GM13976 (cell line): ENCODE data around the gene RYR1.
"Not testable (repeated sequence)": the region's sequence is repeated elsewhere in the genome, so short reads cannot be mapped to it uniquely, and the experiment has no call there.

Source experiments
- DNase-seq: peaks from one replicate; pipeline ENCODE4 v3.0.0; 2012; ENCODE audit warnings: low spot score
- CTCF ChIP-seq: IDR thresholded peaks from 2 replicates; pipeline ENCODE4 v1.5.1; 2012; ENCODE audit warnings: borderline replicate concordance, mild to moderate bottlenecking; ENCODE audit not compliant: insufficient read depth; ENCODE audit errors: extremely low read depth, missing control alignments, control extremely low read depth
- in situ Hi-C: fragments of 300-500 bp; cut with MboI; formaldehyde crosslinking; loops from one replicate; pipeline ENCODE4 v1.12.0; 2022; ENCODE audit warnings: low sequenced_read_pairs, mixed read lengths, inconsistent platforms; ENCODE audit not compliant: unreplicated experiment

Gene RYR1

GRCh38 chr19:38551450-38551813, 117.9 kb downstream of the RYR1 start:
- in situ Hi-C loops, result loop anchor here (5.0 kb wide), 1 partner anchor 86 kb away; no protein-coding TSS in a partner anchor
- DNase-seq, result peak; percentile 75
- no peak for TF ChIP-seq CTCF

- not testable (repeated sequence) for DNase-seq
- in situ Hi-C loops, result loop anchor here (5.0 kb wide), 1 partner anchor 84 kb away; no protein-coding TSS in a partner anchor
These were observed 119.7 kb downstream of the RYR1 start for GRCh38 chr19:38553239-38553638.

GRCh38 chr19:38554676-38555141, 121.2 kb downstream of the RYR1 start:
- in situ Hi-C loops, result loop anchor here (5.0 kb wide), 1 partner anchor 83 kb away; no protein-coding TSS in a partner anchor
- TF ChIP-seq CTCF, result no peak
- DNase-seq, result no peak

GRCh38 chr19:38555200-38555599, 121.7 kb downstream of the RYR1 start:
- TF ChIP-seq CTCF, result no peak
- in situ Hi-C loops, result no loop called here
- DNase-seq, result no peak

- no peak for DNase-seq
- no peak for TF ChIP-seq CTCF
- in situ Hi-C loops, result no loop called here
These were observed 123.2 kb downstream of the RYR1 start for GRCh38 chr19:38556521-38557174.

GRCh38 chr19:38557205-38557799, 123.8 kb downstream of the RYR1 start:
- no peak for DNase-seq
- TF ChIP-seq CTCF, result peak; percentile 38
- in situ Hi-C loops, result no loop called here

GRCh38 chr19:38558933-38559332, 125.4 kb downstream of the RYR1 start:
- in situ Hi-C loops, DNase-seq: not testable (repeated sequence)
